Activated CD4-positive, alpha-beta T cell treated with anti-CD3 and anti-CD28 coated beads, Interleukin-2, amount 50 U/mL, for 48 hours (primary cell): ENCODE measurements around the gene DNAJC1.

Source experiments
- DNase-seq, 2 experiments: peaks; one replicate each; pipeline ENCODE4 v3.0.0-alpha.2; 2020

The DNAJC1 gene

DNA sequence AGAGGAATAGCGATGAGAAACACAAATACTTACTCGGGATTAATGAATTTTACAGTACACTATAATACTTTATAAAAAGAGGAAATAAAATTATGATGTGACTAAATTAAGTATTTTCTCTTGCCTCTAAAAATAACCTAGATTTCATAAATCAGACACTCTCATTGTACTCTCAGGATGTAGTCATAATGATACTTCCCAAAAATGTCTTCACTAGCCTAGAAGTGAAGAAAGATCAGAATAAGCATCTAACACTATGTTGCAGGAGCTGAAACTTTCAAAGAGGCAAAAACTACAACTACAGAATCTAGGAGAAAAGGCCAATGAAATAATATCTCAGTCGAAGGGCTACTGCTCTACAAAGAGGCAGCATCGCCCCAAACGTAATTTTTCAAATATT is 49.4 kb downstream of the DNAJC1 start:
- no peak for DNase-seq

DNA sequence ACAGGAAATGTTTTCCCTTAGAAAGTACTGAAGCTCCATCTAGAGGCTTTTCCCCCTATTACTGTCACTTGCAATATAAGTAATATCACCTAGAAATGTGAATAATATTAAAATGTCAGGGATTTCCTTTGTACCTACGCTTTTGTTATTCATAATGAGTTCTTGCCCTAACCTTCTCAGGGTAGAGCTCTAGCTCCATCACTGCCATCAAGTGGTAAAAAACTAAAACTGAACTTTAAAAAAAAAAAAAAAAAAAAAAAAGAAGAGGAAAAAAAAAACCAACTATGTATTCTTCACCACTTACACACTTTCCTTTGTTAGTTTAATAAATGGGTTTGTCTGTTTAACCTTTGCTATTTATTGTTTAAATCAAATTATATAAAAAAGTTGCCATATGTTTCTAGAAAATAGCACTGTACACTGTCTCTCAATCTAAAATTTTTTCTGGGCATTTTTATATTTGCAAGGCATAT is 49.9 kb downstream of the DNAJC1 start:
- DNase-seq = no peak

DNA sequence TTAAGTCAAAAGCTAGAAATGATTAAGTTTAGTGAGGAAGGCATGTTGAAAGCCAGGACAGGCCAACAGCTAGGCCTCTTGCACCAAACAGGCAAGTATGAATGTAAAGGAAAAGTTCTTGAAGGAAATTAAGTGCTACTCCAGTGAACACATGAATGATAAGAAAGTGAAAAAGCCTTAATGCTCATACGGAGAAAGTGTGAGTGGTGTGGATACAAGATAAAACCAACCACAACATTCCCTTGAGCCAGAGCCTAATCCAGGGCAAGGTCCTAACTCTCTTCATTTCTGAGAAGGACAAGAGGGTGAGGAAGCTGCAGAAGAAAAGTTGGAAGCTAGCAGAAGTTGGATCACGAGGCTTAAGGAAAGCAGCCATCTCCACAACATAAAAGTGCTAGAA is 53.0 kb downstream of the DNAJC1 start:
- no peak for DNase-seq

- DNase-seq = no peak
These were observed 56.6 kb downstream of the DNAJC1 start for GRCh38 chr10:21946946-21947345.

- no peak for DNase-seq
These were observed 58.7 kb downstream of the DNAJC1 start for GRCh38 chr10:21944727-21945386.

DNA sequence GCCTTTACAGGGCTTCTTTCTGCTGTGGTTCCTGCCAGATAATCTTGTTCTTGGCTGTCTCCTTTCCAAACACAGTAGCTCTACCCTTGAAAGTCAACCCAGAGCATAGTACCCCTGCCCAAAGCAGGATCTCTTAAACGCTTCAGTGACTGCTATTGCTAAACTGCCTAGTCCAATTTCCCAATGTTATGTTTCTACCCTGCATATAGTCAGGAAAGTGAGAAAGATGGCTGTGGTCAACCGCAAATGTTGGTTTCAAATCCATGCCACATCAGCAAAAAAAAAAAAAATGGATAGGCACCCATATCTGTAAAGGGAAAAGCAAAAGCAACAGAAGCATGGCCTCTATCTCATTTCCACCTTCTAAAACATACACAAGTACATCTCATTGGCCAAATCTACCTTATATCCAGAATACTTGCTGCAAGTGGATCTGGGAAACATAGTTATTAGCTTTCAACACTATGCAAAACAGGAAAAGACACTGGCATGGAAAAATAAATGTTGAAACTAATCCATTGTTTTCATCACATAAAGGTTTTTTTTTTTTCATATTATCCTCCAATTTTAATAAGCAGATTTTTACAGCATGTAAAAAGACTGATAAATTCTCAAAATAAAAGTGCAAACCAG is 59.8 kb downstream of the DNAJC1 start:
- no peak for DNase-seq

- no peak for DNase-seq
These were observed 68.0 kb downstream of the DNAJC1 start for GRCh38 chr10:21935439-21936023.

GRCh38 chr10:21934307-21934706 is 69.2 kb downstream of the DNAJC1 start:
- DNase-seq = no peak

- DNase-seq = no peak
These were observed 74.5 kb downstream of the DNAJC1 start for GRCh38 chr10:21929070-21929469.

GRCh38 chr10:21927631-21928353 is 75.7 kb downstream of the DNAJC1 start:
- DNase-seq = no peak

DNA sequence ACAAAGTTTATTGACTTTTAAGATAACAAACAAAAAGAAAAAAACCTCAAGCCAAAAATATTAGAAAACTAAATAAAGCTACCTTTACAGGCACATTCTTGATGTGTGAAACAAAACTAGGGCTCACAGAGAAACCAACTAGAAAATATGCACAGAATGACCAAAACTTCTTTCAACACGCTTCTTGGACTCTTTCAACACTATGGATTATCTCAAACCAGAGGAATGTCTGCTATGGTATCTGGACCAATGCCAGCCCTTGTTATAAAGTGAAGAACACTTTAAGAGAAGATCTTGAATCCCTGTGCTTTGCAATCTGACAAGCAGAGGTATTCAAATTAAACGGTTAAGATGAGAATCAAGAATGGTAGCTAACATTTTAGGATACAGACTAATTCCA is 76.6 kb downstream of the DNAJC1 start:
- no peak for DNase-seq

- no peak for DNase-seq
These were observed 77.1 kb downstream of the DNAJC1 start for GRCh38 chr10:21926358-21926925.

DNA sequence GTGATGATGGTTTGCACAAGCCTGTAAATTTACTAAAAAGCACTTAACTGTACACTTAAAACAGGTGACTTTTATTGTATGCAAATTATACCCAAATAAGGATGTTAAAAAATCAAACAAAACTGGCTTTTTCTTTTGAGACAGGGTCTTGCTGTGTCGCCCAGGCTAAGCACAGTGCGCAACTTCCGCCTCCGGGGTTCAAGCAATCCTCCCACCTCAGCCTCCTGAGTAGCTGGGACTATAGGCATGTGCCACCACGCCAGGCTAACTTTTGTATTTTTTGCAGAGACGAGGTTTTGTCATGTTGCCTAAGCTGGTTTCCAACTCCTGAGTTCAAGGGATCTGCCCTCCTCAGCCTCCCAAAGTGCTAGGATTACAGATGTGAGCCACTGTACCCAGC is 77.7 kb downstream of the DNAJC1 start:
- no peak for DNase-seq

GRCh38 chr10:21924511-21924910 is 79.0 kb downstream of the DNAJC1 start:
- DNase-seq = no peak

DNA sequence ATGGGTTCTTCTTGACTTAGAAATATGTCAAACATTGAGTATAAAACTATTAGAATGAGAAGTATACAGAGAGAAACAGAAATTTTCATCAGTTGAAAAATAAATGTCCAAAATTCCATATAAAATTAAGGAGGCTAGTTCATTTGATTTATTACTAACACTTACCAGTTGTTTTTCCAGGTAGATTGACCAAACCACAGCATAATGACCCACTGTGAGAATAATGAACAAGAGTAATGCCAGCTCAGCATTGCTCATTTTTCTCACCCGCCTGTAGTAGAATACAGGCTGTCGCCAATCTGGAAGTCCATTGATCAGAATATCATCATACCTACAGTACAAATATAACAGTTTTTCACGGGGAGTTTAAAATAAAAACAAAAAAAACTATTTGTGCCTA is 82.9 kb downstream of the DNAJC1 start:
- no peak for DNase-seq

DNA sequence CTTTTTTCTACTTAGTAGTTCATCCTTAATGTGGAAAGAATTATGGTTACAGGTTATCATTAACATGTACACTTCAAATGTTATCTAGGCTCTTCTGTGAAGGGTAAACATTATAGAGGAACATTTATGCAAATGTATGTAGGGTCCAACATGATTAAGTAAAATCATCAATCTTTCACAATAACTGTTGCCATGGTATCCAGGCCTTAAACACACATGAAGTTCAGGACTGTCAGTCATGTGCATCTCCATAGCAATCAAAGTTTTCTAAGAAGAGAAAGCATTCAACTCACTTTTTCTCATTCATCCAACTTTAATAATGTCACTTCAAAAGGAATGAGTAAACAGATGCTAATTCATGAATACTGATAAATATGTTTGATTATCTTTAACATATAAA is 83.6 kb downstream of the DNAJC1 start:
- DNase-seq = no peak

- DNase-seq = no peak
These were observed 84.4 kb downstream of the DNAJC1 start for GRCh38 chr10:21919117-21919516.

GRCh38 chr10:21912625-21913024 is 90.9 kb downstream of the DNAJC1 start:
- DNase-seq = no peak

DNA sequence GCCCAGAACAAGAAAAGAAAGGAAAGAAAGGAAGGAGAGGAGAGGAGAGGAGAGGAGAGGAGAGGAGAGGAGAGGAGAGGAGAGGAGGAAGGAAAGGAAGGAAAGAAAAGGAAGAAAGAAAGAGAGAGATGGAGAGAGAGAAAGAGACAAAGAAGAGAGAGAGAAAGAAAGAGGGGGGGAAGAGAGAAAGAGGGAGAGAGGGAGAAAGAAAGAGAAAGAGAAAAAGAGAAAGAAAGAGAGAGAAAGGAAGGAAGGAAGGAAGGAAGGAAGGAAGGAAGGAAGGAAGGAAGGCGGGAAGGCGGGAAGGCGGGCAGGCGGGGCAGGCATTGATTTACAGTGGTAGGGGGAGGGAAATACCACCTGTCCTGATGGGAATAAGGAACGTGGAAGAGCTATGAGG is 92.7 kb downstream of the DNAJC1 start:
- DNase-seq = no peak

GRCh38 chr10:21907436-21907835 is 96.1 kb downstream of the DNAJC1 start:
- no peak for DNase-seq

DNA sequence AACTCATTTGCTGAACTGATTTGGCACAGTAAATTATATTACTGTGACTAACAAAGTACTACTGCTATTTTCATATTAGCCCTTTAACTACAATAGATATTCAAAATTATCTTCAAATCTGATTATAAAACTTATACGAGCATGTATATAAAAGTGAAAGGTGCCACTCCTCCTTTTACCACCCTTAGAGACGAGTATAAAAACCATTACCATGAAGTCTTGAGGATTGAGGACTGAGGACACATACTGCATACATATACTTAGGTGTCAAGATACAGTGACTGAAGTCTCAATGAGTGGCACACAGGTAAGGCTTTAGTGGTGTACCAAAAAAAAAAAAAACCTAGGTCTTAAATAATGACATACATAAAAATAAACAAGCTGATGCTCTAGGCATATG is 98.6 kb downstream of the DNAJC1 start:
- no peak for DNase-seq

DNA sequence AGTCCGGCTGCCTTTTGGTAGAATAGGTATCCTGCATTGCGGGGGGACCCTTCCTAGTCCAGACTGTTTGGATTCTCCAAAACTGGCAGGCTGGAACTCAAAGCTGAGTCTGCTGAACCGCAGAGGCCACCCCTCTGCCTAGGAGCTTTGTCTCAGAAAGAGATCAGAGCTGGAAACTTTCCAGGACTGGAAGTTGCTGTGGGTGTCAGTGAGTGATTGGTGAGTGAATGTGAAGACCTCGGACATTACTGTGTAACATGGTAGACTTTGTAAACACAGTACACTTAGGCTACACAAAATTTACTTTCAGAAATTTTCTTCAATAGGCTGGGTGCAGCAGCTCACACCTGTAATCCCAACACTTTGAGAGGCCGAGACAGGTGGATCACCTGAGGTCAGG is 103.8 kb downstream of the DNAJC1 start:
- no peak for DNase-seq

DNA sequence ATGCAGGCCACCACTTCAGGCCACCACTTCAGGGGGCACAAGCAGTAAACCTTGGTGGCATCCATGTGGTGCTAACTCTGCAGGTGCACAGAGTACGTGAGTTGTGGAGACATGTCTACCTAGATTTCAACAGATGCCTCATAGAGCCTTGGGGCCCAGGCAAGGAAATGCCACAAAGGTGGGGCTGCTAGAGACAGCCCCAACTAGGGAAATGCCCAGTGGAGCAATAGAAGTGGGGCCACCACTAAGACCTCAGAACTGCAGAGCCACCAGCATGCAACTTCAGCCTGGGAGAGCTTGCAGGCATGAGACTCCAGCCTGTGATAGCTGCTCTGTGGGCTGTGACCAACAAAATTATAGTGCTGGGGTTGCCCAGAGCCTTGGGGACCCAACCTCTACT is 107.6 kb downstream of the DNAJC1 start:
- DNase-seq = no peak
